CD14-positive monocyte (primary cell): Measurements from ENCODE around the gene LIMS2. TPM values are rescaled to one million over a fixed set of nuclear protein-coding genes. Genes with fewer than 3 reads are reported as not detected.

Source experiments
- DNase-seq, 3 donors: peaks; one replicate each; pipeline ENCODE4 v3.0.0-alpha.2; 2011 to 2022
- H2AFZ ChIP-seq: 2 replicates; pipeline ENCODE4 v1.6.0; 2012; ENCODE audit warnings: mild to moderate bottlenecking, low read depth, low read length, inconsistent platforms; ENCODE audit not compliant: insufficient read depth, poor library complexity, severe bottlenecking
- H3K27ac ChIP-seq, 2 donors: 1 replicate in 1 of 2; 2 replicates in 1 of 2; pipeline ENCODE4 v1.5.1; 2012 to 2013; ENCODE audit warnings: low read length in 2 of 2, control low read depth in 1 of 2, inconsistent platforms in 1 of 2, low read depth in 1 of 2, mild to moderate bottlenecking in 1 of 2
- H3K27me3 ChIP-seq, 2 donors: one replicate each; pipeline versions ENCODE4 v1.6.0 to v1.6.1; 2011 to 2013; ENCODE audit warnings: low read length in 2 of 2; ENCODE audit not compliant: control insufficient read depth in 2 of 2, insufficient read depth in 2 of 2
- H3K36me3 ChIP-seq, 2 donors: replicated peaks in 1 of 2; 1 replicate in 1 of 2; 2 replicates in 1 of 2; pipeline versions ENCODE4 v1.5.1 to v1.6.1; 2012 to 2013; ENCODE audit warnings: low read length in 2 of 2, control low read depth in 1 of 2, inconsistent platforms in 1 of 2, mild to moderate bottlenecking in 1 of 2; ENCODE audit not compliant: insufficient read depth in 2 of 2, control insufficient read depth in 1 of 2
- H3K4me1 ChIP-seq, 2 donors: 1 replicate in 1 of 2; 2 replicates in 1 of 2; pipeline versions ENCODE4 v1.5.1 to v1.6.1; 2012 to 2013; ENCODE audit warnings: low read length in 2 of 2, control low read depth in 1 of 2, inconsistent platforms in 1 of 2, mild to moderate bottlenecking in 1 of 2, moderate library complexity in 1 of 2; ENCODE audit not compliant: insufficient read depth in 2 of 2, control insufficient read depth in 1 of 2
- H3K4me2 ChIP-seq: replicated peaks from 2 replicates; pipeline ENCODE3; 2012; ENCODE audit warnings: low read length, moderate library complexity, mild to moderate bottlenecking; ENCODE audit not compliant: poor library complexity, severe bottlenecking; ENCODE audit errors: extremely low read depth
- H3K4me3 ChIP-seq, 3 experiments: fragments of 200-600 bp in 1 of 3; sonication (generic) in 1 of 3; replicated peaks in 1 of 3; 1 replicate in 2 of 3; 2 replicates in 1 of 3; pipeline ENCODE4 v1.5.1; 2011 to 2013; ENCODE audit warnings: low read length in 3 of 3, mild to moderate bottlenecking in 3 of 3, control low read depth in 2 of 3, low read depth in 2 of 3, inconsistent platforms in 1 of 3, moderate library complexity in 1 of 3
- H3K79me2 ChIP-seq: 2 replicates; pipeline ENCODE4 v1.6.0; 2012; ENCODE audit warnings: mild to moderate bottlenecking, control low read depth, inconsistent platforms, low read length, moderate library complexity; ENCODE audit not compliant: insufficient read depth
- H3K9ac ChIP-seq: 2 replicates; pipeline ENCODE4 v1.6.0; 2017; ENCODE audit warnings: low read length, mild to moderate bottlenecking; ENCODE audit not compliant: insufficient read depth, poor library complexity, severe bottlenecking
- H3K9me3 ChIP-seq, 2 donors: replicated peaks in 1 of 2; 1 replicate in 1 of 2; 2 replicates in 1 of 2; pipeline versions ENCODE4 v1.5.1 to v1.6.1; 2012 to 2013; ENCODE audit warnings: low read length in 2 of 2, control low read depth in 1 of 2; ENCODE audit not compliant: control insufficient read depth in 1 of 2, insufficient read depth in 1 of 2
- H4K20me1 ChIP-seq: 2 replicates; pipeline ENCODE4 v1.6.0; 2012; ENCODE audit warnings: mild to moderate bottlenecking, low read length, control low read depth, moderate library complexity; ENCODE audit not compliant: insufficient read depth
- H3K27ac Mint-ChIP-seq, 7 donors: one replicate each; pipeline ENCODE4 v1.8.0; 2020; ENCODE audit warnings: mild to moderate bottlenecking in 7 of 7, mixed read lengths in 7 of 7, moderate library complexity in 6 of 7, inconsistent platforms in 2 of 7
- H3K27me3 Mint-ChIP-seq, 3 donors: one replicate each; pipeline ENCODE4 v1.8.0; 2021 to 2022; ENCODE audit warnings: low read depth in 3 of 3, mild to moderate bottlenecking in 3 of 3, mixed read lengths in 3 of 3, moderate library complexity in 3 of 3, inconsistent platforms in 1 of 3
- H3K36me3 Mint-ChIP-seq, 2 donors: one replicate each; pipeline ENCODE4 v1.8.0; 2020; ENCODE audit warnings: mixed read lengths in 2 of 2, inconsistent platforms in 1 of 2, mild to moderate bottlenecking in 1 of 2
- H3K4me1 Mint-ChIP-seq: one replicate; pipeline ENCODE4 v1.8.0; 2020; ENCODE audit warnings: mild to moderate bottlenecking, mixed read lengths
- H3K4me3 Mint-ChIP-seq, 2 donors: one replicate each; pipeline ENCODE4 v1.8.0; 2020; ENCODE audit warnings: mild to moderate bottlenecking in 2 of 2, mixed read lengths in 2 of 2, moderate library complexity in 1 of 2
- H3K9me3 Mint-ChIP-seq, 7 donors: one replicate each; pipeline ENCODE4 v1.8.0; 2020 to 2022; ENCODE audit warnings: mixed read lengths in 7 of 7, mild to moderate bottlenecking in 6 of 7, moderate library complexity in 6 of 7, inconsistent platforms in 2 of 7
- WGBS: methylation state at CpG from one replicate; pipeline ENCODE4 v1.1.5; 2013; ENCODE audit warnings: missing lambda C conversion rate; ENCODE audit not compliant: insufficient coverage; 5-methylcytosine and 5-hydroxymethylcytosine counted together
- intact Hi-C, 2 donors: fragments of 100-400 bp; cut with micrococcal nuclease; formaldehyde crosslinking; loops; one replicate each; pipeline versions ENCODE4 v1.15.0 to v1.15.1; 2023
- polyA plus RNA-seq, 3 donors: library from polyadenylated mRNA; depleted of rRNA in 1 of 3; unstranded in 2 of 3; stranded (reverse) in 1 of 3; fragments of 300-500 nt in 2 of 3; fragments of >200 nt in 1 of 3; fragmentation: Illumina TruSeq in 2 of 3; gene quantifications; 1 replicate in 2 of 3; 2 replicates in 1 of 3; pipeline ENCODE4 v1.2.3, GENCODE V29; 2012 to 2021
- TF ChIP-seq, protein P1 (sequence below): fragments of 200-600 bp; IDR thresholded peaks from one replicate; pipeline ENCODE4 v1.8.0; 2022; ENCODE audit warnings: antibody characterized with exemption, mild to moderate bottlenecking

Gene LIMS2
- polyA plus RNA-seq, 3 donors = 0.13 to 1.3 (median 0.23) TPM

DNA sequence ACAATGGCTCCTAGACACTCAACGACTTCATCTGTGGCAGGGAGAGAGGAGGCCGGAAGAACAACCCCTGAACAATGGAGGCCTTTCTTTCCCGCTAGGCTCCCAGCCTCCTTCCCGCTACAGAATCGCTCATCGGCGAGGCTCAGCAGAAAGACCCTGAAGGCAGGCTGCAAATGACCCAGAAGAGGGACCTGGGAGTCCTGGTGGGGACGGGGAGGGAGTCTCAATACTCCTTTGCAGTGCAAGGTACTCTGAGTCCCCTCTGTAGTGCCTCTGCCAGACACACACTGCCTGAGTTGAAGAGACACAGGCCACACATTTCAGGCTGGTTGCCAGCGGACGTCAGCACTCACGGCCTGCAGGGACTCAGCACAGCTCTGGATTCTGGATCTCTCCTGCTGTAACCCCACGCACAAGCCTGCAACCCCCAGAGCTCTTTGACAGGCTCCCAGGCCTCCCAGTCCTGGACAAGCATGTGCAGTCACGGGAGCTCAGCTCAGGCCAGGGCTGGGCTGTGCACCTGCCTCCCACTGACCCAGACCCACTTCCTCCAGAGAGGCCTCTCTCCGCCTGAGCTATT lies 23.3 kb downstream of the LIMS2 start:
- Histone ChIP-seq H3K79me2 (no peaks in the 10 kb centered on the region), H4K20me1 (no peaks in the 10 kb centered on the region), H2AFZ (peak overlapping the region; percentile 35), H3K27ac (no peak overlapping the region), H3K36me3 (no peaks in the 10 kb centered on the region), H3K27me3 (no peaks in the 10 kb centered on the region), H3K4me1 (peaks cover 10 to 12% of the 10 kb centered on the region in 2 donors), H3K9me3 (no peaks in the 10 kb centered on the region), H3K4me2 (no peak overlapping the region), H3K9ac (no peak overlapping the region), H3K4me3 (no peak overlapping the region)
- no peaks in the 10 kb centered on the region for H3K9me3 Mint-ChIP-seq
- no peaks in the 10 kb centered on the region for H3K36me3 Mint-ChIP-seq
- no peak overlapping the region for H3K4me3 Mint-ChIP-seq
- no peak for DNase-seq
- intact Hi-C loops = no loop called here
- H3K27ac Mint-ChIP-seq = no peak overlapping the region
- TF ChIP-seq, protein P1, sequence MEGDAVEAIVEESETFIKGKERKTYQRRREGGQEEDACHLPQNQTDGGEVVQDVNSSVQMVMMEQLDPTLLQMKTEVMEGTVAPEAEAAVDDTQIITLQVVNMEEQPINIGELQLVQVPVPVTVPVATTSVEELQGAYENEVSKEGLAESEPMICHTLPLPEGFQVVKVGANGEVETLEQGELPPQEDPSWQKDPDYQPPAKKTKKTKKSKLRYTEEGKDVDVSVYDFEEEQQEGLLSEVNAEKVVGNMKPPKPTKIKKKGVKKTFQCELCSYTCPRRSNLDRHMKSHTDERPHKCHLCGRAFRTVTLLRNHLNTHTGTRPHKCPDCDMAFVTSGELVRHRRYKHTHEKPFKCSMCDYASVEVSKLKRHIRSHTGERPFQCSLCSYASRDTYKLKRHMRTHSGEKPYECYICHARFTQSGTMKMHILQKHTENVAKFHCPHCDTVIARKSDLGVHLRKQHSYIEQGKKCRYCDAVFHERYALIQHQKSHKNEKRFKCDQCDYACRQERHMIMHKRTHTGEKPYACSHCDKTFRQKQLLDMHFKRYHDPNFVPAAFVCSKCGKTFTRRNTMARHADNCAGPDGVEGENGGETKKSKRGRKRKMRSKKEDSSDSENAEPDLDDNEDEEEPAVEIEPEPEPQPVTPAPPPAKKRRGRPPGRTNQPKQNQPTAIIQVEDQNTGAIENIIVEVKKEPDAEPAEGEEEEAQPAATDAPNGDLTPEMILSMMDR = no peak
- 69% methylated on average over 10 of the region's 14 CpGs for WGBS
- H3K27me3 Mint-ChIP-seq = peaks cover 2 to 9% (median 7%) of the 10 kb centered on the region in 3 donors
- H3K4me1 Mint-ChIP-seq = peaks cover 21% of the 10 kb centered on the region

DNA sequence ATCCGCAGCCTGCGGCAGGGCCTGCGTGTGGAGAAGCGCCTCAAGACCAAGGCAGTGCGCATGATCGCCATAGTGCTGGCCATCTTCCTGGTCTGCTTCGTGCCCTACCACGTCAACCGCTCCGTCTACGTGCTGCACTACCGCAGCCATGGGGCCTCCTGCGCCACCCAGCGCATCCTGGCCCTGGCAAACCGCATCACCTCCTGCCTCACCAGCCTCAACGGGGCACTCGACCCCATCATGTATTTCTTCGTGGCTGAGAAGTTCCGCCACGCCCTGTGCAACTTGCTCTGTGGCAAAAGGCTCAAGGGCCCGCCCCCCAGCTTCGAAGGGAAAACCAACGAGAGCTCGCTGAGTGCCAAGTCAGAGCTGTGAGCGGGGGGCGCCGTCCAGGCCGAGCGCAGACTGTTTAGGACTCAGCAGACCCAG lies 23.9 kb downstream of the LIMS2 start:
- H3K9me3 Mint-ChIP-seq = no peaks in the 10 kb centered on the region

More for the DNA sequence above, 23.9 kb downstream of the LIMS2 start:
- no peak overlapping the region for H3K4me3 Mint-ChIP-seq
- H3K79me2 ChIP-seq = no peaks in the 10 kb centered on the region
- H3K27me3 Mint-ChIP-seq = peaks cover 2 to 9% (median 7%) of the 10 kb centered on the region in 3 donors
- H3K4me1 Mint-ChIP-seq = peaks cover 27% of the 10 kb centered on the region
- peaks cover 16 to 19% of the 10 kb centered on the region in 2 donors for H3K4me1 ChIP-seq
- 96% methylated on average over 29 of the region's 29 CpGs for WGBS
- no peaks in the 10 kb centered on the region for H4K20me1 ChIP-seq
- H2AFZ ChIP-seq = no peak overlapping the region
- H3K36me3 Mint-ChIP-seq = no peaks in the 10 kb centered on the region
- no peak overlapping the region for H3K4me2 ChIP-seq
- no peak overlapping the region for H3K27ac Mint-ChIP-seq
- no peaks in the 10 kb centered on the region for H3K9me3 ChIP-seq
- H3K9ac ChIP-seq = no peak overlapping the region
- no peaks in the 10 kb centered on the region for H3K27me3 ChIP-seq
- no peaks in the 10 kb centered on the region for H3K36me3 ChIP-seq
- H3K4me3 ChIP-seq = no peak overlapping the region
- H3K27ac ChIP-seq = no peak overlapping the region
- DNase-seq = no peak
- TF ChIP-seq, protein P1 = no peak
- intact Hi-C loops = no loop called here
